ENCODE measurements around the gene MRPS14. TPM values are rescaled to one million over a fixed set of nuclear protein-coding genes. Genes with fewer than 3 reads are reported as not detected.
"Not testable (repeated sequence)": the region's sequence is repeated elsewhere in the genome, so short reads cannot be mapped to it uniquely, and the experiment has no call there.

The MRPS14 gene
- total RNA-seq, 1 donor from 2014 or later: 20.3 TPM

- FAIRE-seq: no peak
- H3K79me2 ChIP-seq (ENCODE audit: insufficient read depth, low read length): no peaks in the 10 kb centered on the region
- no peak overlapping the region for H3K9ac ChIP-seq (ENCODE audit: low read length)
- H3K4me3 ChIP-seq (ENCODE audit: insufficient read depth, low read depth, low read length): no peak overlapping the region
- Mint-ChIP-seq H3K27me3 (ENCODE audit: low read depth, unreplicated experiment) (peaks cover 24% of the 10 kb centered on the region), H3K4me1 (ENCODE audit: low read depth, unreplicated experiment) (peaks cover 10% of the 10 kb centered on the region), H3K27ac (ENCODE audit: unreplicated experiment) (no peak overlapping the region), H3K36me3 (ENCODE audit: low read depth, unreplicated experiment) (no peaks in the 10 kb centered on the region), H3K9me3 (ENCODE audit: unreplicated experiment) (no peaks in the 10 kb centered on the region), H3K4me3 (ENCODE audit: unreplicated experiment) (no peak overlapping the region)
- TF ChIP-seq CTCF (IDR thresholded peaks at IDR 0.05; ENCODE audit: insufficient read depth, low read depth, low read length): no peak
- no peak for TF ChIP-seq EZH2 (IDR thresholded peaks at IDR 0.05; ENCODE audit: insufficient read depth, low read length)
- no peaks in the 10 kb centered on the region for H3K4me1 ChIP-seq (ENCODE audit: insufficient read depth, low read length)
- no peak overlapping the region for H3K4me2 ChIP-seq (ENCODE audit: low read length)
- H4K20me1 ChIP-seq (ENCODE audit: insufficient read depth, low read length): no peaks in the 10 kb centered on the region
- DNase-seq (ENCODE audit: low read depth): no peak
- peaks cover 5% of the 10 kb centered on the region for H3K27me3 ChIP-seq (ENCODE audit: insufficient read depth, low read length)
- no peaks in the 10 kb centered on the region for H3K9me3 ChIP-seq (ENCODE audit: insufficient read depth, low read depth, low read length)
- H2AFZ ChIP-seq (ENCODE audit: low read depth, low read length): no peak overlapping the region
- no peaks in the 10 kb centered on the region for H3K36me3 ChIP-seq (ENCODE audit: insufficient read depth, low read length)
- H3K27ac ChIP-seq (ENCODE audit: low read depth, low read length): no peak overlapping the region
Measured at GRCh38 chr1:175034775-175035174, 11.6 kb upstream of the MRPS14 start.

GRCh38 chr1:175033953-175034352 lies 10.7 kb upstream of the MRPS14 start:
- DNase-seq (ENCODE audit: low read depth) (no peak), FAIRE-seq (no peak)
- Histone ChIP-seq H3K36me3 (ENCODE audit: insufficient read depth, low read length) (no peaks in the 10 kb centered on the region), H2AFZ (ENCODE audit: low read depth, low read length) (no peak overlapping the region), H3K27ac (ENCODE audit: low read depth, low read length) (no peak overlapping the region), H3K79me2 (ENCODE audit: insufficient read depth, low read length) (no peaks in the 10 kb centered on the region), H3K4me3 (ENCODE audit: insufficient read depth, low read depth, low read length) (no peak overlapping the region), H4K20me1 (ENCODE audit: insufficient read depth, low read length) (no peaks in the 10 kb centered on the region), H3K9me3 (ENCODE audit: insufficient read depth, low read depth, low read length) (no peaks in the 10 kb centered on the region), H3K4me2 (ENCODE audit: low read length) (no peak overlapping the region), H3K4me1 (ENCODE audit: insufficient read depth, low read length) (peaks cover 3% of the 10 kb centered on the region), H3K9ac (ENCODE audit: low read length) (no peak overlapping the region), H3K27me3 (ENCODE audit: insufficient read depth, low read length) (peaks cover 5% of the 10 kb centered on the region)
- no peak overlapping the region for H3K4me3 Mint-ChIP-seq (ENCODE audit: unreplicated experiment)
- H3K36me3 Mint-ChIP-seq (ENCODE audit: low read depth, unreplicated experiment): no peaks in the 10 kb centered on the region
- peaks cover 13% of the 10 kb centered on the region for H3K4me1 Mint-ChIP-seq (ENCODE audit: low read depth, unreplicated experiment)
- no peaks in the 10 kb centered on the region for H3K9me3 Mint-ChIP-seq (ENCODE audit: unreplicated experiment)
- no peak overlapping the region for H3K27ac Mint-ChIP-seq (ENCODE audit: unreplicated experiment)
- no peak for TF ChIP-seq CTCF (IDR thresholded peaks at IDR 0.05; ENCODE audit: insufficient read depth, low read depth, low read length)
- no peak for TF ChIP-seq EZH2 (IDR thresholded peaks at IDR 0.05; ENCODE audit: insufficient read depth, low read length)
- peaks cover 21% of the 10 kb centered on the region for H3K27me3 Mint-ChIP-seq (ENCODE audit: low read depth, unreplicated experiment)

GRCh38 chr1:175024773-175025172 lies 1.5 kb upstream of the MRPS14 start:
- no peaks in the 10 kb centered on the region for H3K36me3 ChIP-seq (ENCODE audit: insufficient read depth, low read length)
- DNase-seq (ENCODE audit: low read depth) (no peak), FAIRE-seq (no peak)
- Mint-ChIP-seq H3K4me3 (ENCODE audit: unreplicated experiment) (peak overlapping the region; percentile 54), H3K4me1 (ENCODE audit: low read depth, unreplicated experiment) (peaks cover 11% of the 10 kb centered on the region), H3K27ac (ENCODE audit: unreplicated experiment) (peak overlapping the region; percentile 5), H3K9me3 (ENCODE audit: unreplicated experiment) (peaks cover 5% of the 10 kb centered on the region), H3K27me3 (ENCODE audit: low read depth, unreplicated experiment) (no peaks in the 10 kb centered on the region), H3K36me3 (ENCODE audit: low read depth, unreplicated experiment) (no peaks in the 10 kb centered on the region)
- no peak overlapping the region for H2AFZ ChIP-seq (ENCODE audit: low read depth, low read length)
- no peaks in the 10 kb centered on the region for H4K20me1 ChIP-seq (ENCODE audit: insufficient read depth, low read length)
- H3K27ac ChIP-seq (ENCODE audit: low read depth, low read length): no peak overlapping the region
- no peak overlapping the region for H3K4me3 ChIP-seq (ENCODE audit: insufficient read depth, low read depth, low read length)
- TF ChIP-seq CTCF (IDR thresholded peaks at IDR 0.05; ENCODE audit: insufficient read depth, low read depth, low read length): no peak
- no peak for TF ChIP-seq EZH2 (IDR thresholded peaks at IDR 0.05; ENCODE audit: insufficient read depth, low read length)
- H3K27me3 ChIP-seq (ENCODE audit: insufficient read depth, low read length): no peaks in the 10 kb centered on the region
- peaks cover 5% of the 10 kb centered on the region for H3K4me1 ChIP-seq (ENCODE audit: insufficient read depth, low read length)
- H3K79me2 ChIP-seq (ENCODE audit: insufficient read depth, low read length): peaks cover 33% of the 10 kb centered on the region
- no peak overlapping the region for H3K4me2 ChIP-seq (ENCODE audit: low read length)
- H3K9me3 ChIP-seq (ENCODE audit: insufficient read depth, low read depth, low read length): no peaks in the 10 kb centered on the region
- H3K9ac ChIP-seq (ENCODE audit: low read length): no peak overlapping the region

- H3K4me3 ChIP-seq (ENCODE audit: insufficient read depth, low read depth, low read length): peak overlapping the region; percentile 98
- H3K4me1 ChIP-seq (ENCODE audit: insufficient read depth, low read length); H3K36me3 Mint-ChIP-seq (ENCODE audit: low read depth, unreplicated experiment); H3K9me3 Mint-ChIP-seq (ENCODE audit: unreplicated experiment); H4K20me1 ChIP-seq (ENCODE audit: insufficient read depth, low read length); H3K4me1 Mint-ChIP-seq (ENCODE audit: low read depth, unreplicated experiment); FAIRE-seq; H3K27me3 ChIP-seq (ENCODE audit: insufficient read depth, low read length); DNase-seq (ENCODE audit: low read depth); H3K27me3 Mint-ChIP-seq (ENCODE audit: low read depth, unreplicated experiment); H3K9me3 ChIP-seq (ENCODE audit: insufficient read depth, low read depth, low read length); H3K36me3 ChIP-seq (ENCODE audit: insufficient read depth, low read length): not testable (repeated sequence)
- H3K9ac ChIP-seq (ENCODE audit: low read length): peak overlapping the region; percentile 99
- H2AFZ ChIP-seq (ENCODE audit: low read depth, low read length): peak overlapping the region; percentile 88
- peak overlapping the region; percentile 92 for H3K27ac ChIP-seq (ENCODE audit: low read depth, low read length)
- H3K4me2 ChIP-seq (ENCODE audit: low read length): peak overlapping the region; percentile 96
- peak overlapping the region; percentile 93 for H3K4me3 Mint-ChIP-seq (ENCODE audit: unreplicated experiment)
- H3K27ac Mint-ChIP-seq (ENCODE audit: unreplicated experiment): peak overlapping the region; percentile 92
- peaks cover 37% of the 10 kb centered on the region for H3K79me2 ChIP-seq (ENCODE audit: insufficient read depth, low read length)
Measured at GRCh38 chr1:175023922-175024242, 657 bp upstream of the MRPS14 start.
